Testis (tissue), 3 donors: Measurements from ENCODE around the gene MRPS12. TPM values are rescaled to one million over a fixed set of nuclear protein-coding genes. Genes with fewer than 3 reads are reported as not detected.
"Not testable (repeated sequence)": the region's sequence is repeated elsewhere in the genome, so short reads cannot be mapped to it uniquely, and the experiment has no call there.

Experiments used
- DNase-seq: peaks from one replicate; pipeline ENCODE4 v3.0.0-alpha.2; 2019
- H3K27ac ChIP-seq, 2 donors: fragments of 200-600 bp; sonication (generic); one replicate each; pipeline ENCODE4 v1.5.1; 2019
- H3K27me3 ChIP-seq: fragments of 200-600 bp; sonication (generic); one replicate; pipeline ENCODE4 v1.5.1; 2019
- H3K36me3 ChIP-seq: fragments of 200-600 bp; sonication (generic); one replicate; pipeline ENCODE4 v1.5.1; 2017; ENCODE audit warnings: low read depth; ENCODE audit errors: missing control alignments
- H3K4me1 ChIP-seq: fragments of 200-600 bp; sonication (generic); one replicate; pipeline ENCODE4 v1.5.1; 2019
- H3K4me3 ChIP-seq, 2 donors: fragments of 200-600 bp; sonication (generic); one replicate each; pipeline ENCODE4 v1.5.1; 2017 to 2019
- H3K9me3 ChIP-seq: fragments of 200-600 bp; sonication (generic); one replicate; pipeline ENCODE4 v1.5.1; 2017
- POLR2A ChIP-seq: fragments of 450-650 bp; IDR thresholded peaks from one replicate; pipeline ENCODE4 v1.6.1; 2017; ENCODE audit warnings: antibody characterized with exemption, mild to moderate bottlenecking, moderate library complexity
- WGBS, 2 donors: methylation state at CpG; one replicate each; pipeline ENCODE4 v1.1.5; 2018; 5-methylcytosine and 5-hydroxymethylcytosine counted together
- intact Hi-C: fragments of 100-400 bp; cut with DNase I; formaldehyde crosslinking; loops from one replicate; pipeline ENCODE4 v1.15.1; 2023; ENCODE audit warnings: low total_unique reads
- polyA plus RNA-seq: library from polyadenylated mRNA; stranded (reverse); fragments of 350-450 nt; fragmentation: Illumina TruSeq; extraction: RNeasy Lipid Tissue Mini Kit (QIAGEN cat#74804); gene quantifications from one replicate; pipeline ENCODE4 v1.2.3, GENCODE V29; 2014; ENCODE audit warnings: low read depth, low replicate concordance; ENCODE audit not compliant: insufficient read depth
- total RNA-seq, 2 donors: library from RNA; depleted of rRNA; stranded (reverse); fragments of >200 nt; gene quantifications; one replicate each; pipeline ENCODE4 v1.2.3, GENCODE V29; 2016
- TF ChIP-seq, protein P1 (sequence below), 3 experiments: fragments of 450-650 bp in 2 of 3; fragments of 200-600 bp in 1 of 3; sonication (generic) in 1 of 3; IDR thresholded peaks; one replicate each; pipeline ENCODE4 v1.5.1; 2016 to 2019; ENCODE audit warnings: antibody characterized with exemption in 3 of 3, mild to moderate bottlenecking in 2 of 3, moderate library complexity in 1 of 3

The MRPS12 gene
- total and polyA plus RNA-seq, 3 donors from 2014 or later = 31.1 to 49.6 (median 48.3) TPM

DNA sequence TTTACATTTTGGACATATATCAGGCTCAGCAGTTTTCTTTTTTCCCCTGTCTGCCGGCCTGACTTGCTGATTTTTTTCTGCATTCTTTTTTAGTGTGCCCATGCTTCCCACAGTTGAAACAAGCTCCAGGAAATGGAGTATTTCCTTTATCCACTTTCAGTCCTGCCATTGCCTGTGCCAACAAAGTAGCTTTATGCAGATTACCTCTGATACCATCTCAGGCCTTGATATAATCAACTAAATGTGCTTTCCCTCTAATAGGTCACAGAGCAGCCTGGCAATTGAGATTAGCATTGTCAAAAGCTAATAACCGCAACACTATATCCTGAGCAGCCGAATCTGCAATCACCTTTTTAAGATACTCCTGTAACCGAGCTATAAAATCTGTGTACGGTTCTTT, 9.2 kb downstream of the MRPS12 start:
- TF ChIP-seq POLR2A = no peak
- TF ChIP-seq, protein P1, sequence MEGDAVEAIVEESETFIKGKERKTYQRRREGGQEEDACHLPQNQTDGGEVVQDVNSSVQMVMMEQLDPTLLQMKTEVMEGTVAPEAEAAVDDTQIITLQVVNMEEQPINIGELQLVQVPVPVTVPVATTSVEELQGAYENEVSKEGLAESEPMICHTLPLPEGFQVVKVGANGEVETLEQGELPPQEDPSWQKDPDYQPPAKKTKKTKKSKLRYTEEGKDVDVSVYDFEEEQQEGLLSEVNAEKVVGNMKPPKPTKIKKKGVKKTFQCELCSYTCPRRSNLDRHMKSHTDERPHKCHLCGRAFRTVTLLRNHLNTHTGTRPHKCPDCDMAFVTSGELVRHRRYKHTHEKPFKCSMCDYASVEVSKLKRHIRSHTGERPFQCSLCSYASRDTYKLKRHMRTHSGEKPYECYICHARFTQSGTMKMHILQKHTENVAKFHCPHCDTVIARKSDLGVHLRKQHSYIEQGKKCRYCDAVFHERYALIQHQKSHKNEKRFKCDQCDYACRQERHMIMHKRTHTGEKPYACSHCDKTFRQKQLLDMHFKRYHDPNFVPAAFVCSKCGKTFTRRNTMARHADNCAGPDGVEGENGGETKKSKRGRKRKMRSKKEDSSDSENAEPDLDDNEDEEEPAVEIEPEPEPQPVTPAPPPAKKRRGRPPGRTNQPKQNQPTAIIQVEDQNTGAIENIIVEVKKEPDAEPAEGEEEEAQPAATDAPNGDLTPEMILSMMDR (IDR thresholded peaks at IDR 0.05) = no peak
- intact Hi-C loops = no loop called here
- 65 to 82% methylated on average over 5 of the region's 5 CpGs for WGBS, 2 donors
- H3K27ac ChIP-seq = no peak overlapping the region
- H3K4me3 ChIP-seq = no peak overlapping the region
- H3K4me1 ChIP-seq = no peaks in the 10 kb centered on the region
- H3K9me3 ChIP-seq = no peaks in the 10 kb centered on the region
- H3K36me3 ChIP-seq = no peaks in the 10 kb centered on the region
- no peaks in the 10 kb centered on the region for H3K27me3 ChIP-seq
- DNase-seq = no peak

DNA sequence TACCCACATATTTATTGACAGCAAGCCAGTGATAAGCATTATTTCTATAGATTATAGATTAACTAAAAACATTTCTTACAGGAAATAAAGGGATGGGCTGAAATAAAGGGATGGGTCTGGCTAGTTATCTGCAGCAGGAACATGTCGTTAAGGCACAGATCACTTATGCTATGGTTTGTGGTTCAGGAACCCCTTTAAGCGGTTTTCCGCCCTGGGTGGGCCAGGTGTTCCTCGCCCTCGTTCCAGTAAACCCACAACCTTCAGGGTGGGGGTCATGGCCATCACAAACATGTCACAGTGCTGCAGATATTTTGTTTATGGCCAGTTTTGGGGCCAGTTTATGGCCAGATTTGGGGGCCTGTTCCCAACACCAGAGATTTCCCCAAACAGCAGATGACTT, 10.7 kb downstream of the MRPS12 start:
- H3K27ac ChIP-seq, intact Hi-C loops, H3K4me3 ChIP-seq, H3K4me1 ChIP-seq, H3K36me3 ChIP-seq, H3K27me3 ChIP-seq, DNase-seq, H3K9me3 ChIP-seq: not testable (repeated sequence)
- WGBS, 2 donors = 77 to 91% methylated on average over 5 of the region's 5 CpGs

DNA sequence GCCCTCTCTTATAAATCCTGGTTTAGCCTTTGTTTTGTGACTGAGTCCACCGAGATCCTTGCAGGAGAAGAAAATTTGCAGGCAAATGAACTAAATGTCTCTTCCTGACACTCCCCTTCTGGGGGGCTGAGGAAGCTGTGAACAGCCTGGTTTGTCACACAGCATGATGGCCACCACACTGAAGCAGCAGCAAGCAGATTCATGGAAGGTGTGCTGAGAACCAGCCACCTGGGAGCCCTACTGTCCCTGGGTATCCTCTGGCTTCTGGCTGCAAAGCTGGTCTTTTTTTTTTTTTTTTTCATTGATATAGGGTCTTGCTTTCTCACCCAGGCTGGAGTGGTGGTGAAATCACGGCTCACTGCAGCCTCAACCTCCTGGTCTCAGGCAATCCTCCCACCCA, 11.2 kb downstream of the MRPS12 start:
- no peak overlapping the region for H3K27ac ChIP-seq
- no peaks in the 10 kb centered on the region for H3K9me3 ChIP-seq
- no peaks in the 10 kb centered on the region for H3K36me3 ChIP-seq
- no peaks in the 10 kb centered on the region for H3K27me3 ChIP-seq
- no peak for DNase-seq
- WGBS, 2 donors = 76 to 88% methylated on average over 2 of the region's 2 CpGs
- H3K4me3 ChIP-seq = no peak overlapping the region
- H3K4me1 ChIP-seq = no peaks in the 10 kb centered on the region
- intact Hi-C loops = no loop called here
- TF ChIP-seq, protein P1 (IDR thresholded peaks at IDR 0.05) = no peak
- no peak for TF ChIP-seq POLR2A

DNA sequence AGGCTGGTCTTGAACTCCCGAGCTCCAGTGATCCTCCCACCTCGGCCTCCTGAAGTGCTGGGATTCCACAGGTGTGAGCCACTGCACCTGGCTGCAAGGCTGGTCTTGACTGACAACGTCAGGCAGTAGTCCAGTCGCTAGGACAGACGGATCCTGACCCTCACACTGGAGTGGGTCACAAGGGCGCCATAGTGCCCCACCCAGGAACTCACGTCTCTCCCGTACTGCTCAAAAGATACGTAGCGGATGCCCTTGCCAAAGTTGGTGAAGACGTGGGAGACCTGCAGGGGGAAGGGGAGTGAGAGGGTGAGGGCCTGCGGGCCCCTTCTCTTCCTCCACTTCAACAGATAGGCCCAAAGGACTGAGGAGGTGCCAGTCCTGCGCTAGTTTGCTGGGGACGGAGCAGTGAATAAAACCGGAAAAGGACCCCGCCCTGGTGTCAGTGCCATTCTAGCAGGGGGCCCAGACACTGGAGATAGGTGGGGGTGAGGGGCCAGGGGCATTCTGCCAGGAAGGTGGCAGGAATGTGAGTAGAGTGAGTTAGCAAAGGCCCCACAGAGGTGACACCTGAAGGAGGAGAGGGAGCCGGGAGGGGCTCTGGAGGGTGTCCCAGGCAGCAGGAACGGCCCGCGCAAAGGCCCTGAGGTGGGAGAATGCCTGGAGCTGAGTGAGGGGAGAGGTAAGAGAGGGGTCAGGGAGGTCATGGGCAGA, 11.9 kb downstream of the MRPS12 start:
- intact Hi-C loops = no loop called here
- Histone ChIP-seq H3K9me3 (no peaks in the 10 kb centered on the region), H3K4me3 (no peak overlapping the region), H3K27ac (no peak overlapping the region), H3K27me3 (no peaks in the 10 kb centered on the region), H3K36me3 (no peaks in the 10 kb centered on the region), H3K4me1 (no peaks in the 10 kb centered on the region)
- TF ChIP-seq, protein P1 (IDR thresholded peaks at IDR 0.05) = no peak
- TF ChIP-seq POLR2A = no peak
- DNase-seq = no peak
- WGBS, 2 donors = 88 to 89% methylated on average over 18 to 20 of the region's 20 CpGs

DNA sequence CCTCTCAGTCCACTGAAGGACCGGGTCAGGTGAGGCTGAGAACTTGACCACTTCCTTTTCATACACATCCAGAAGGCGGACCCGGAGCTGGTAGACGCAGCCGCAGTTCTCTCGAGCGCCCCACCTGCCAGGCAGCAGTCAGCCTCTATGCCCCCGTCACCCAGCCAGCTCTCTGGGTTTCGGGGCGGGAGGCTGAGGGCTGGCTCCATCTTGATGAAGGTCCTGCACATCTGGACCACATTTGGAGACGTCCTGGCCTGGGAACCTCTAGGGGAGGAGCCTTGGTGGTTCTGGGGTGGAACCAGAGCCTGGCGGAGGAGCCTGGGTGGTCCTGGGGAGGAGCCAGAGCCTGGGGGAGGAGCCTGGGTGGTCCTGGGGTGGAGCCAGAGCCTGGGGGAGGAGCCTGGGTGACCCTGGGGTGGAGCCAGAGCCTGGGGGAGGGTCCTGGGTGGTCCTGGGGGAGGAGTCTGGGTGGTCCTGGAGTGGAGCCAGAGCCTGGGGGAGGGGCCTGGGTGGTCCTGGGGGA, 14.3 kb downstream of the MRPS12 start:
- no peak overlapping the region for H3K27ac ChIP-seq
- WGBS, 2 donors = 66 to 100% methylated on average over 2 to 11 of the region's 12 CpGs
- intact Hi-C loops = no loop called here
- H3K27me3 ChIP-seq = no peaks in the 10 kb centered on the region
- H3K36me3 ChIP-seq = no peaks in the 10 kb centered on the region
- no peak overlapping the region for H3K4me3 ChIP-seq
- DNase-seq = no peak
- no peaks in the 10 kb centered on the region for H3K4me1 ChIP-seq
- no peaks in the 10 kb centered on the region for H3K9me3 ChIP-seq
- TF ChIP-seq POLR2A = no peak
- TF ChIP-seq, protein P1 (IDR thresholded peaks at IDR 0.05) = no peak
